Spleen (tissue), 7 donors: ENCODE results near the gene PROM2.

Experiments used
- CTCF ChIP-seq, 11 experiments: fragments of 200-600 bp in 7 of 11; fragments of 450-650 bp in 4 of 11; sonication (generic) in 4 of 11; IDR thresholded peaks in 8 of 11; conservative IDR thresholded peaks in 3 of 11; 1 replicate in 7 of 11; 2 replicates in 4 of 11; pipeline versions ENCODE4 v1.4.0 to v1.8.0; 2016 to 2021; ENCODE audit warnings: antibody characterized with exemption in 11 of 11, inconsistent platforms in 4 of 11, mild to moderate bottlenecking in 1 of 11
- POLR2A ChIP-seq, 3 donors: fragments of 450-650 bp; IDR thresholded peaks; one replicate each; pipeline ENCODE4 v1.5.1; 2017; ENCODE audit warnings: antibody characterized with exemption in 3 of 3, mild to moderate bottlenecking in 1 of 3
- donor health status: DM: no; HTN: no; CAD: no; lungs with moderate emphysema.
- donor health status: DM: no; HTN: no; CAD: no.
- donor health status: DM: no; HTN: no; CAD: no.

DNA sequence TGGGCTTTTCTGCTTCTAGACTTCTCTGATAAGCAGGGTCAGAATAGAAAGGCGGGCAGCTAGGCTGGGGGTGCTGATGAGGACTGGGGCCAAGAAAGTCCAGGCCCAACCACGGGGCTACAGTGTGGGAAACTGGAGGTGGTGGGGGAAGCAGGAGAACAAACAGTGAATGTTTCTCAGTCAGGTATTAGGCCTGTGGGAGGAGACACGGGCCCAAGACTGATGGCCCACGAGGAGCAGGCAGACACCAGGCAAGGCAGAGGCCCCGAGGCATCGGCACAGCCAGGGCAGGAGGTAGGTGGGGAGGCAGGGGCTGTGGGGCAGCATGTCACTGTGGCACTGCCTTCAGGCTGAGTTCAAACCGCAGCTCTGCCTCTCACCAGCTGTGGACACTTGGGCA, 63.6 kb downstream of the PROM2 start:
- TF ChIP-seq POLR2A (IDR thresholded peaks at IDR 0.05) (no peak), CTCF (IDR thresholded peaks at IDR 0.05 in 8 of 11, conservative IDR thresholded peaks at IDR 0.05 in 3 of 11) (no peak)
